SH-SY5Y (cell line): ENCODE results near the gene PPP1R3C.

ENCODE experiments used
- GATA2 ChIP-seq: IDR thresholded peaks from 2 replicates; pipeline ENCODE4 v1.6.1; 2011; ENCODE audit warnings: mild to moderate bottlenecking, low read depth, low read length
- GATA3 ChIP-seq: IDR thresholded peaks from 2 replicates; pipeline ENCODE4 v1.6.1; 2011; ENCODE audit warnings: low read depth, mild to moderate bottlenecking, low read length, moderate library complexity

DNA sequence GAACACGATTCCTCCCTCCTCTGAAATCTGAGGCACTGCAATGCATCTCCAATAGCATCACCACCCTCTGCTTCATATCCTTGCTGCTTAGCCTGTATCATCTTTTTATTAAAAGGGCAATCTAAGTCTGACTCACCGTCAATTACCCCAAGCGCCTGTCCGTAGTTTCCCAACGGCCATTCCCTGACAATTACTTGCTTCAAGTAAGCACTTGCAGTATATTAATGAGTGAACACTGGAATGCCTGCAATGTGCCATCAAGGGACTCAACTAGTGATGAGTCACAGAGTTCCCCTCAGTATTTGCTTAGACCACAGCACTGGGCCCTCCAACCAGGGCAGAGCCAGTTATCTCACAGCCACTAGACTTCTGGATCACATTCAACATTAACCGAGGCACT is 19.5 kb upstream of the PPP1R3C start:
- TF ChIP-seq GATA2 (no peak), GATA3 (no peak)
